ENCODE data around the gene YIPF2.

- TF ChIP-seq POLR2A (IDR thresholded peaks at IDR 0.05; ENCODE audit: low read length) (no peak), GATA1 (IDR thresholded peaks at IDR 0.05; ENCODE audit: low read depth, low read length) (no peak)
These were observed 55.8 kb downstream of the YIPF2 start for GRCh38 chr19:10872546-10873107.

Data from erythroblast (primary cell).